ENCODE results near the gene SASH1.

The SASH1 gene

GRCh38 chr6:148423601-148424270, 81.1 kb downstream of the SASH1 start:
- TF ChIP-seq JUND (IDR thresholded peaks at IDR 0.05; ENCODE audit: low read depth) = no peak
- in situ Hi-C loops (cut with HindIII; ENCODE audit: low pct_unique_long_range_greater_than_20kb, low sequenced_read_pairs) = no loop called here
- DNase-seq (ENCODE audit: low read depth in 1 of 2, low spot score in 1 of 2) = no peak

GRCh38 chr6:148425443-148425842, 82.8 kb downstream of the SASH1 start:
- in situ Hi-C loops (cut with HindIII; ENCODE audit: low pct_unique_long_range_greater_than_20kb, low sequenced_read_pairs) = no loop called here
- no peak for DNase-seq (ENCODE audit: low read depth in 1 of 2, low spot score in 1 of 2)
- TF ChIP-seq JUND (IDR thresholded peaks at IDR 0.05; ENCODE audit: low read depth) = no peak

- TF ChIP-seq JUND (IDR thresholded peaks at IDR 0.05; ENCODE audit: low read depth) = no peak
- in situ Hi-C loops (cut with HindIII; ENCODE audit: low pct_unique_long_range_greater_than_20kb, low sequenced_read_pairs) = no loop called here
- no peak for DNase-seq (ENCODE audit: low read depth in 1 of 2, low spot score in 1 of 2)
Observed at GRCh38 chr6:148426317-148426977, 83.8 kb downstream of the SASH1 start.

- DNase-seq (ENCODE audit: low read depth in 1 of 2, low spot score in 1 of 2) = no peak
- in situ Hi-C loops (cut with HindIII; ENCODE audit: low pct_unique_long_range_greater_than_20kb, low sequenced_read_pairs) = no loop called here
- TF ChIP-seq JUND (IDR thresholded peaks at IDR 0.05; ENCODE audit: low read depth) = no peak
Observed at GRCh38 chr6:148427333-148427732, 84.7 kb downstream of the SASH1 start.

GRCh38 chr6:148429423-148429822, 86.8 kb downstream of the SASH1 start:
- TF ChIP-seq JUND (IDR thresholded peaks at IDR 0.05; ENCODE audit: low read depth) = no peak
- DNase-seq (ENCODE audit: low read depth in 1 of 2, low spot score in 1 of 2) = no peak
- in situ Hi-C loops (cut with HindIII; ENCODE audit: low pct_unique_long_range_greater_than_20kb, low sequenced_read_pairs) = no loop called here

GRCh38 chr6:148430897-148431296, 88.3 kb downstream of the SASH1 start:
- in situ Hi-C loops (cut with HindIII; ENCODE audit: low pct_unique_long_range_greater_than_20kb, low sequenced_read_pairs) = no loop called here
- DNase-seq (ENCODE audit: low read depth in 1 of 2, low spot score in 1 of 2) = no peak
- TF ChIP-seq JUND (IDR thresholded peaks at IDR 0.05; ENCODE audit: low read depth) = no peak

GRCh38 chr6:148431413-148431812, 88.8 kb downstream of the SASH1 start:
- no peak for TF ChIP-seq JUND (IDR thresholded peaks at IDR 0.05; ENCODE audit: low read depth)
- DNase-seq (ENCODE audit: low read depth in 1 of 2, low spot score in 1 of 2) = no peak
- in situ Hi-C loops (cut with HindIII; ENCODE audit: low pct_unique_long_range_greater_than_20kb, low sequenced_read_pairs) = no loop called here

- no peak for TF ChIP-seq JUND (IDR thresholded peaks at IDR 0.05; ENCODE audit: low read depth)
- DNase-seq (ENCODE audit: low read depth in 1 of 2, low spot score in 1 of 2) = no peak
- in situ Hi-C loops (cut with HindIII; ENCODE audit: low pct_unique_long_range_greater_than_20kb, low sequenced_read_pairs) = no loop called here
Observed at GRCh38 chr6:148431840-148432239, 89.2 kb downstream of the SASH1 start.

- no peak for TF ChIP-seq JUND (IDR thresholded peaks at IDR 0.05; ENCODE audit: low read depth)
- in situ Hi-C loops (cut with HindIII; ENCODE audit: low pct_unique_long_range_greater_than_20kb, low sequenced_read_pairs) = no loop called here
- no peak for DNase-seq (ENCODE audit: low read depth in 1 of 2, low spot score in 1 of 2)
Observed at GRCh38 chr6:148432462-148433195, 90.0 kb downstream of the SASH1 start.

GRCh38 chr6:148435386-148435785, 92.7 kb downstream of the SASH1 start:
- no peak for TF ChIP-seq JUND (IDR thresholded peaks at IDR 0.05; ENCODE audit: low read depth)
- in situ Hi-C loops (cut with HindIII; ENCODE audit: low pct_unique_long_range_greater_than_20kb, low sequenced_read_pairs) = no loop called here
- no peak for DNase-seq (ENCODE audit: low read depth in 1 of 2, low spot score in 1 of 2)

- in situ Hi-C loops (cut with HindIII; ENCODE audit: low pct_unique_long_range_greater_than_20kb, low sequenced_read_pairs) = no loop called here
- no peak for TF ChIP-seq JUND (IDR thresholded peaks at IDR 0.05; ENCODE audit: low read depth)
- DNase-seq (ENCODE audit: low read depth in 1 of 2, low spot score in 1 of 2) = no peak
Observed at GRCh38 chr6:148436466-148436865, 93.8 kb downstream of the SASH1 start.

GRCh38 chr6:148438632-148439031, 96.0 kb downstream of the SASH1 start:
- TF ChIP-seq JUND (IDR thresholded peaks at IDR 0.05; ENCODE audit: low read depth) = no peak
- DNase-seq (ENCODE audit: low read depth in 1 of 2, low spot score in 1 of 2) = no peak
- in situ Hi-C loops (cut with HindIII; ENCODE audit: low pct_unique_long_range_greater_than_20kb, low sequenced_read_pairs) = no loop called here

- in situ Hi-C loops (cut with HindIII; ENCODE audit: low pct_unique_long_range_greater_than_20kb, low sequenced_read_pairs) = no loop called here
- TF ChIP-seq JUND (IDR thresholded peaks at IDR 0.05; ENCODE audit: low read depth) = no peak
- DNase-seq (ENCODE audit: low read depth in 1 of 2, low spot score in 1 of 2) = no peak
Observed at GRCh38 chr6:148440016-148440415, 97.4 kb downstream of the SASH1 start.
